Left hindlimb (tissue), 1 donor: ENCODE results near the gene ADARB2.

ENCODE experiments used
- DNase-seq: peaks from one replicate; pipeline ENCODE4 v3.0.0-alpha.2; 2018

The ADARB2 gene

DNA sequence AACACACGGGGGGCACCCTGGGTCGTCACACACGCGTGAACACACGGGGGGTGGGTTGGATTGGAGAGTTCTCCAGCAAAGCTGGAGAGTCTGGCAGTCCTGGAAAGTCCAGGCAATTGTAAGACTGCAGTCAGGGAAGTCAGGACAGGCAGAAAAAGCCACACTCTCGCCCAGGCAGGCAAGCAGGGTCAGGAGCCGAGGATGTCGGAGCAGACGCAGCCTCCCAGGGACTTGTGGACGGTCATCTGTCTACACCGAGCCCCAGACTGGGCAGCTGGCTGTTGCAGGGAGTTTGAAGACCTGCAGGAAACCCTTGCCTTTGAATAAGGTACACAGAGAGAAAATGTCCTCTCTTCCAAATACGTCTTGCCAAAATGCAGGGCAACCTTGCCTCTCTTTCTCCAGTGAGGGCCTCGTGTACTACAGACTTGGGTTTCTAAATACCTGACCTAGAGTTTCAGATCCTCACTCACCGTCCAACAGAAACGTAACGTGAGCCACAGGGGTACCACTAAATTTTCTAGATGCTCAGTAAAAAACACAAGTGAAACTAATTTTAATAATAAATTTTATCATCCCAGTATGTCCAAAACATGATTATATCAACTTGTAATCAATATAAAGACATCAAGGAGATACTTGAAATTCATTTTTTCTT, 176.7 kb downstream of the ADARB2 start:
- no peak for DNase-seq

DNA sequence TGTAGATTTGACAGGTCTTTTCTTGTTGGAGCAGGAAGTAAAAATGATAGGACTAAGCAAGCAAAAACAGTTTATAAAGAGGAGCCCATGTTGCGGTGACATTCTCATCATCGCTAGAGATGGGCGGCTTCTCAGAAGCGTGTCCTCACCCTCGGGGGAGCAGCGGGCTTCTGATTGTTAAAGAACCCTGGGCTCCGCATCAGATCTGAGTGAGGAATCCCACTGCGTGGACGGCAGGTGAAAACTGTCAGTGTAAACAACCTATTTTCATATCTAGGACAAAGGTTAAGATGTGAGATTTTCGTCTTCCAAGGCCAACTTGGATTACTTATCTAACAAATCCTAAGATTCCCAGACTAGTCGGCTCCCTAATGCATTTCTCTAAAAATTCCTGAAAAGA, 177.6 kb downstream of the ADARB2 start:
- DNase-seq, result no peak

DNA sequence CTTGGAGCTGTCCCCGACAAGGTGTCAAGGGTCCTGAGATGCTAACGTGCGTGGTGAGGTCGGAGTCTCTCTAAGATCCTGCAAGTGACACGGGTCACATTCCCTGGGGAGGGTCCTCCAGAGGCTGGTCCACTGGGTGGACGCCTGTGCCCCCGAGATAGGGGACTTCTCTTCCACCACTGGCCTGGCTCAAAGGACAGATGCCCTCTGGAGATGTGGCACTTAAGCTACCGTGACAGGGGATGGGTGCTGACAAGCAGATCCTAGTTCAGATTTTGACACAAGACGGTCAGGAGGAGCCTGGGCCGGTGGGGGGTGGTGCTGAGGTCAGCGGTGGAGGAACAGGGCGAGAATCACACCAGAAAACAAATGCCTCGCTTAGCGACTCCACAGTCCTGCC, 178.0 kb downstream of the ADARB2 start:
- no peak for DNase-seq

DNA sequence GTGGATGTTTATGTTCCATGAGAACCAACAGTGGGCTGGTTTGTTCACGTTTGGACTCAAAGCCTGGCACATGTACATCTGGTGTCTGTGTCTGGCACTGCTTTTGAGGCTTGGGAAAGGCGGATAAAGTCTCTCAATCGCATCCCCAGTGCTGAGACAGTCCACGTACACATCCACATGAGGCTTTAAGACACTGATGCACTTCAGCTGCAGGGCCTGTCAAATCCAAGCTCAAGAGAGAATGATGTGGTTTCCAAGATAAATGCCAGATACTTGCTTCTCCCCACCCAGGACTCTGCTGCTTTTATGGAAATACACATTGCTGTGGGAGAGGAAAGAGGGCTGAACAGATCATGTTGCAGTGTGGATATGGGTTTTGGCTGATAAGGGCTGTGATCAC, 178.4 kb downstream of the ADARB2 start:
- no peak for DNase-seq

DNA sequence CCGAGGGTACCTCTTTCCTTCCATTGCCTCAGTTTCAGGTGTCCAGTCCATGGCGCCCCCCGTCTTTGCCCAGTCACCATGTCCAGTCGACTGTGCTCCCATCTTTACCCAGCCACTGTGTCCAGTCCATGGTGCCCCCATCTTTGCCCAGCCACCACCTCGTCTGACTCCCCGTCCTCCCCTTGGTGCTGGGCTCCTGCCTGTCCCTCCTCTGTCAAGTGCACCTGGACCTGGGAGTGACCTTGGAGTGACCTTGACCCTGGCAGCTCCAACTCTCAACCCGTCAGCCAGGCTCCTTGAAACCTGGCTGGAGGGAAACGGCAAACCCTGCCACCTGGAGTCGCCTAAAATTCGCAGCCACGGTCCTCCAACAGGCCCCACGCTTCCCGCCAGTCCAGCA, 180.2 kb downstream of the ADARB2 start:
- no peak for DNase-seq

DNA sequence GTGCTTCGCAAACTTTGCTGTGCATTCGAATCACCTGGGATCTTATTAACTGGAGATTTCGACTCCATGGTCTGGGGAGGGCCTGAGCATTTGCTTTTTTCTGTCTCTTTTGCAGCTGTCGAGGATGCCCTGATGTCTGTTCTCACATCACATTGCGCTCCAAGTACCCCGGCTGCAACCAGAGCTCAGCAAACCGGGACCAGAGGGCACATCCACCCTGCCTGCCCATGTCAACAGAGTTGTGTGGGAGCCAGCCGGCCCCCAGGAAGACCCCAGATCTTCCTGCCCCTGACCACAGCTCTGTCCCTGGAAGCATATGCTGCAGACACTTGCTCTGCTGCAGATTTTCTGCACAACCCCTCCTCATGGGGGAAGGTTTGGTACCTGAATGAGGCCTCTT, 180.8 kb downstream of the ADARB2 start:
- no peak for DNase-seq

DNA sequence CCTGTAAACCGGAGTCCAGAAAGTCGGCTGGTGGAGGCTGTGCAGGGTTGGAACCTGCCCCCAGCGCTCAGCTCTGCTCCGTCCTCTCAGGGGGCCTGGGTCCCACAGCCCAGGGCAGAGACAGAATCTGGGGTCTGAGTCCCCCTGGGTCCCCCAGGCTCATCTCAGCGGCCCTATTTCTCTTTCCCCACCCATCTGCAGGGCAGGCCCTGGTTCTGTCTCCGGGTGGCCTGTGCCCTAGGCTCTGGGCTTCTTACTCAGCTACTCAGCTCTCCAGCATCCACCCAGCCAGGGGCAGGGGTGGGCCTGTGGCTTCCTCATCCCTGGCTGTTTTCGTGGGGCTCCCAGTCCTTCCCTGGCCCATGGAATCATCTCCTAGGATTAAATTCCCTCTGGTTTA, 183.4 kb downstream of the ADARB2 start:
- no peak for DNase-seq

DNA sequence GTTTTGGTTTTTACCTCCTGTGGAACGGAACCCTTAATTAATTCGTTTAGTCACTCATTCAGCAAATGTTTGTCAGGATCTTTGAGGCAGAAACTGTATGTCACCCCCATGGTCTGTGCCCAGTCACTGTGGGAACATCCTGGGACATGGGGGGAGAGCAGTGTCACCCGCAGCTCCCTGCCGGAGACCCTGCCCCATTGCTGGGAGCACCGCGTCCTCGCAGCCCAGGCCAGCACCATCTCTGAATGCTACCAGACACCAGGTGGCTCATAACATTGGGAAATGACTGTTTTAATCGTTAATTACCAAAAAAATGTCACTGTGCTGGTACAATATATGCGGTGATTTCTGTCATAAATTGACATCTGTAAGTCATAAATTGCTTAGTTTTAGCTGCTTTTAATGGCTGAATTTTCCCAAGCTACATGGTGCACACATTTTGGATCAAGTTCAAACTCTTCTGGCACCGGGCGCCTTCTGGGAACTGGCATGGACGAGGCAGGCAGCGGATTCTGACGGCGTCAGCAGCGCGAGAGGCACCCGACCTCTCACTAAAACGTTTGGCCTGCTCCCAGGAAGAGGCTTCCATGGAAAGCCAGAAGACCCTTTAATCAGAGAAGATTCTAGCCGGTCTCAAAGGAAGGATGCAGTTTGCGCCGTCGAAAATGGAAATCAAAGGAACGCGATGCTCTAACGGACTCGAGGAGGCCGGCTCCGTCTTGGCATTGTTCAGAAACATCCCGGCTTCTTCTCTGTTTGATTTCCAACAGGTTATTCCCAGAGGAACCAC, 184.2 kb downstream of the ADARB2 start:
- no peak for DNase-seq

DNA sequence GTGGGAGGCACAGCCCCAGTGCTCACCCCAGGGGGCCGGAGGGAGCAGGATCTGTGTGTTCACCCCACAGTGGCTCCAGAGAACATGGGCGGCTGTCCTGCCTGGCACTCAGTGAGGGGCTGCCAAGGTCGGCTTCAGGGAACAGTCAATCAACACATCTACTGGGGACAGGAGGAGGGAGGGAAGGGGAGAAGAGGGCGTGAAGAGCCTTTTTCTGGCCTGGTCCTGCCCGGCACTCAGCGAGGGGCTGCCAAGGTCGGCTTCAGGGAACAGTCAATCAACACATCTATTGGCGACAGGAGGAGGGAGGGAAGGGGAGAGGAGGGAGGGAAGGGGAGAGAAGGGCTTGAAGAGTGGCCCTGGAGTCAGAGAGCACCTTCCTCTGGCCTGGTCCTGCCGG, 184.9 kb downstream of the ADARB2 start:
- DNase-seq, result no peak

DNA sequence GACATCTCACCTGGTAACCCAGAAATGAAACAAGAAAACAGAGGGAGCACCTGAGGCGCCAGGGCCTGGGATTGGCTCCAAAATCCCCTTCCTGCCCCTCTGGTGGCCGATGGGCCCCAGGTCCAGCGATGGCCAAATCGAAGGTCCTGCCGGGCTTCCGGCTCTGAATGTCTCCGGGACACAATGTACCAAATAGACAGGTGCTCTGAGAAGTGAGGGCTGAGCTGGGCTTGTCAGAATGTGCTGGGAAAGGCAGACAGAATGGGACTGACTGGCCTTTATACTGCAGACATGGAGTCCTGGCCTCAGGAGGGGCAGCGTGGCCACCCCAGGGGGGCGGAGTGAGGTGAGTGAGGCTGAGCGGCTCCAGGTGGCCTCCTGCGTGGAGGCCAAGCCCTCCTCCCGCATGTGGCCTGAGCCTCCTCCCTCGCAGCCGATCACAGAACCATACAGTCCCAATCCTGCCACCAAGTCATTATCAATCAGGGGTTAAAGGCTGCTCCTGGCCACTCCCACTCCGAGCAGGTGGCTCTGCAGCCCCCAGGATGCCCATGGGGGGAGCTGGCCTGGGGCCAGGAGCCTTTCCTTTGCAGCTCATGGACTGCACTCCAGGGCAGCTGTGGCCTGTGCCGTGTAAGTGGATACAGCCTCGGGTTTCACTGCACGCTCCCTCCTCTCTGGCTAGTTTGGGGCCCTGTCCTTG, 185.5 kb downstream of the ADARB2 start:
- DNase-seq, result no peak

DNA sequence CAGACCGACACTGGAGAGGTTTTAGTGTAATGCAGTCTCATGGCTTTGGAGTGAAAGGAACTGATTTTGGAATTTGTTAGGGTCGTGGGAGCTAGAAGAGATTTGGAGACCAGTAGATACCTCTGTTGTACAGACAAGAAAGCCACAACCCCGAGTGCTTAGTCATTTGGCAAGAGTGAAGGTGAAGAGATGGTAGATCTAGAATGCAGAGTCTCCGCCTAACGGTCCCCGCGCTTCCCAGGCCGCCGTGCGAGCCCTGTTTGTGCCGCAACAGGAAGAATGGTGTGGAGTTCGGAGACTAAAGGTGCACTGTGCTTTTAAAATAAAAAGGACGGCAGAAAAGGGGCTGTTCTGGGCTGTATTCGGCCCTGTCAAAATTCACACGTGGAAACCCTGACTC, 186.7 kb downstream of the ADARB2 start:
- no peak for DNase-seq

DNA sequence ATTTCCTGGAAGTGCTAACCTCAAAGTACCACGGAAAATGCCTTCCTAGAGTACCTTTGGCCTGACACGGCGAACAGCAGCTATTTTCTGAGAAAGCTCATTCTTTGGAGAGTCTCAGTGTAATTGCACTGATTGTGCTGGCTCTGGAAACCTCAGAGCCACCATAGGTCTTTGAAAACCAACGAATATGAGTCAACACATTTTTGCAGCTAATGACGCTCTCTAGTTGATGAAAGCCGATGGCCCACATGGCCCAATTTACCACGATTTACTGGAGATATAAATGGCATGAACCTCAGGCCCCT, 187.1 kb downstream of the ADARB2 start:
- no peak for DNase-seq

DNA sequence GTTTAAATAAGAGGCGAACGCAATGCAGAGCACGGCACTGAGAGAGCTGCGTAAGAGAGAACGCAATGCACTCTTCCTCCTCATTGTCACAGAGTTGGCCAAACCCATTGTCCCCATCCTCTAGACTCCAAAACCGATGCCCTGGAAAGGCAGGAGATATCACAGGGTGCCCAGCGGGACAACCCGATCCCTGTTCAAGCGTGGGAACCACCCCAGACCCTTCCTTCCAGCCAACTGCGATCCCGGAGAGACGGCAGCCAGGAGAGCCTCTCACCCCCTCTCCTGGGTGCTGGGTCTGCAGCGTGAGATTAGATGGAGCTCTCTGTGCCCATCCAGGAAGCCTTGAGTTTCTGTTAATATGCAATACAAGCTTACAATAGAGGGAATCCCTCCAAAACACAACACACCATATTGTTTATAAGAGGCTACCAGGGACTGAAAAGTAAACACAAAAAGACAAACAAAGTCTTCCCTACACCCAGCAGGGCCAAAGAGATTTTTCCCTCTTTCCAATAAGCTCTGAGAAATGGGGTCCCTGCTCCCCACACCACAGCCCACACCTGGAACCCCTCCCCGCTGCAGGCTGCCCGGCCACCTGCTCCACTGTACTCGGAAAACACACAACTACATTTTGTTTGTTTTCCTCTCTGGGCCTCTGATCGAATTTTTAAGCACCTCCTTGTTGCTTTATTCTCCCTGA, 187.6 kb downstream of the ADARB2 start:
- DNase-seq, result no peak

DNA sequence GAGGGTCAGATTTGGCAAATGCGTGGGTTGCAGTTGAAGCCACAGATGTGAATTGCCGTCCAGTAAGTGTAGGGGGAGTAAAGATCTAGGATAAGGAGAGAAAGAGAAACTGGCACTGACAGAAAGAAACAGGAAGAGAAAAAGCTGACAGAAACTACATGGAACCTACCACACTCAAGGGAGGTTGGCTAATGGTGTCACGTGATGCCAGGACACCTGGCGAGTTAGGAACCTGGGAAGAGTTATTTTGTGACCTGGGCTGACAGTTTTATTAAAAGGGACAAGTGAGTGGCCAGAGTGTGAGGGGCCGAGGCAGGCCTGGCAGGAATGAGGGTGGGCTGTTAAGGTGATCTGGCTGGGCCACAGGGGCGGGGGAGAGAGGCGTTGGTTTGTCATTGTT, 188.7 kb downstream of the ADARB2 start:
- no peak for DNase-seq

DNA sequence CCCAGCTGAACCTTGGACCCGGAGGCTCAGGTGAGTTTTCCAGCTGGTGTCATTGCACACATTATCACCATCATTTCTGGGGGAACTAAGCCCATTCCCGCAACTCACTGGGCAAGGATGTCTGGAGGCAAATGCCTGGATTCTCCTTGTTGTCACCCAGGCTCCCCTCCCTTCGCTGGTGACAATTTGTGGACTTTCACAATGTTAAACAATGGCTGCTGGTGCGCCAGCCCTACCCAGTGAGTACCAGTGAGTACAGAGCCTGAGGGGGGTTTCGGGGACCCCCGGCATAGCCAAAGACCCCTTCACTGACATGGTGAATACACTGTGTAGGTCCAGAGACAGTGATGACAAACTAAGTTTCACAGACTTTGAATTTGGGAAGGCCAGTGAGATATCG, 189.2 kb downstream of the ADARB2 start:
- DNase-seq, result no peak

DNA sequence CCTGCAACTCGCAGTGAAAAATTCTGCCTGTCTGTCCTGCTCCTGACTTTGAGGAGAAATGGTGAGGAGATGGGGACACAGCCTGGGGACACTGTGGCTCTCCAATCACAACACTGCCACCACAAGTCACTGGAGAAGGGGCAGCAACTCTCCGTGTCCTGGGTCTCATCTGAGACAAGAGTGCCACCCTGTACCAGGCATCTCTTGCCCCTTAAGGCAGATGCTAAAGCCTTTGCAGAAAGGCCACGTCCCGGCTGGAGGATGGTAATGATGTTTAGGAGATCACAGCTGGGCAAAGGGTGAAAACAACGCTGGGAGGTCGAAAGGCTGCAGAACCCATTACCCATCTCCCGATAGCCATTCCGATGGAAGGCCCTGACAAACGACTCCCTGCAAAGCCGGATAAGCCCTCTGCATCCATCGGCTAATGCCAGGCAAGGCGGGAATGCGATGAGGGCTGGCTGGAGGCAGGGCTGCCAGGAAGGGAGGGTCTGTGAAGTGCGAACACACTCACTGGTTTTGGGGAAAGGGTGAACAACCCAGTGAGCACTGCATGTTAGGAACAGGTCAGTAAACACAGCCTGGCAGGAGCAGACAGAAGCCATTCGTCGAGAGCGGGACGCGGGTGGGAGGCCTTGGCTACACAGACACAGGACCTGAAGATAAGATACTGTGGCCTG, 190.8 kb downstream of the ADARB2 start:
- no peak for DNase-seq

DNA sequence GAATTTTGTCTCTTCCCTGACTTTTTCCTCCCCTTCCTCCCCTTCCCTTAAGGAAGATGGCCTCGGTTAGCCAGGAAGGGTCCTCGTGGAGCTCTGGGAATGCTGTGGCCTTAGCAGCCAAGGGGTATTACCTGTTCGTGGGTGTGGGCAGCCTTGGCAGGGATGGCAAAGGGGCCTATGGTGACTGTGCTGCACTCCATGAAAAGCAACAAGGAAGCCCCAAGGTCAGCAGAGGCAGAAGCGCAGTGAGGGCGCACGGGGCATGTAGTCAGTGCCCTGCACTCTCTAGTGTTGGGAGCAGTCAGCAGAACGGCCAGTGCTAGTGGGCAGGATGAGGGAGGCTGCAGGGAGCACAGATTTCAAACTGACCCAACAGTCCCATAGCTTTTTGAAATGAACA, 191.8 kb downstream of the ADARB2 start:
- no peak for DNase-seq

DNA sequence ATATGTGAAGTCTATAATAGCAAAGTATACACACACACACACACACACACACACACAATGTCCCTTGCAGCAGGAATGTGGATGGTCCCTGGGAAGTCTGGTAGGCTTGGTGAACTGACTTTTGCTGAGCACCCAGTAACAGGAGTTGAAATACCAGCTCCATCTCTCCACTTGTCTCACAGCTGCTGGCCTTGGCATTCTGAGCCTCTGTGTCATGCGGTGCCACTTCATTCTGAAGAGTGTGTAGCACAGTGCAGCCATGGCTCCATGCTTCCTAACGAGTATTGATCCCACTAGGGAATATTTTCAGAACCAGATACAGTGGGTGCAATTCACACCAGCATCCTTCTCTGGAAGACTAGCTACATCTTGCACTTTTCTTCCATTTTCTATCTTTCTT, 192.4 kb downstream of the ADARB2 start:
- no peak for DNase-seq

DNA sequence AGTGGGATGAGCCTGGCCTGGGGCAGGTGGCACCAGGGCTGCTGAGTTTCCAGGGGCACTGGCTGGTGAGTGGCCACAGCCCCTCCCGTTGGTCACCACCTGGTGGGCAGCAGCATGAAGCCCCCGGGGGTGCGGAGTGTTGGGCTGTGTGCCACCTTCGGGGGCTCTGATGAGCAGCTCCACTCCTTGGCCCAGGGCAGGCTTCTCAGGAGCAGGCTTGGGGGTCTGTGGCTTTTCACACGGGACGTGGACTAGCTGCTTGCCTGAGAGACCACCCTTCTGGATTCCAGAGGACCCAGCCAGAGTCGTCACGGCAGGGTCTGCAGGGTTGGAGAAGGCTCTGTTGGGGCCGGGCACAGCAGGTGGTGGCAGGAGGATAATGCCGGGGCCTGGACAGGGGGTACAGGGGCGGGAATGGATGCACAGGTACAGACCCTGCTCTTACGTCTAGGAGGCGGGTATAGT, 193.1 kb downstream of the ADARB2 start:
- DNase-seq, result no peak

DNA sequence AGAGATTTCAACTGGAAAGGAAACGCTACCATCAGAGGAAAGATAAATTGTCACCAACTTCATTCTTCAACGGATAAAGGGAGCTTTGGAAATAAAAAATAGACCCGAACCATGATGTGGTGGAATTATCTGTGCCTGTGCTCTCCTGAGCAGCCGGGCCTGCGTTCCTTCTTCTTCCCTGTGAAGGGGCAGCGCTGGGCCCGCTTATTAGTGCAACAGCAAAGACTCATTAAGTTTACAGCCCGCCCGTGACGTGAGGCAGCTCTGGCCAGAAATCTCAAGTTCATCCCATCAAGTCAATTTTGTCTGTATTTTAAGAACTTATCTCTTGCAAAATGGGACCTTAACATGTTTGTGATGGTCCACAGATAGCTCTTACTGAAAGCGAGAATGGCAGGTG, 193.7 kb downstream of the ADARB2 start:
- DNase-seq, result no peak

DNA sequence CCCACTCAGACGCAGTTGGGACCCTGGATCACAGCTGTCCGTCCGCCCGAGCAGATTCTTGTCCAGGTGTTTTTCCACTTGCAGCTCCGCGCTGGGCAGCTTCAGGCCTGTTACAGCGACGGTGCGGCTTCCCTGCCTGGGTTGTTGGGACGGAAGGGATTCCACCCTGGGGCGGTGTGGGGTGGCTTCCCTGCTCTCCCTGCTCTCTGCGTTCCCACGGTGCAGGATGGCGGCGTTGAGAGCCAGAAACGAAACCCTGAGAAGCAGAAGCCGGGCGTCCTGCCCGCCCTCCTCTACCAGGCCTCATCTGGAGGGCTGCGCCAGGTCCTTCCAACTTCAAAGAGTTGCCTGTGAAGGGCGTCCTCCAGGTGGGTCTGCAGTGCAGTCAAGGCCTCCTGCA, 194.4 kb downstream of the ADARB2 start:
- DNase-seq, result no peak

DNA sequence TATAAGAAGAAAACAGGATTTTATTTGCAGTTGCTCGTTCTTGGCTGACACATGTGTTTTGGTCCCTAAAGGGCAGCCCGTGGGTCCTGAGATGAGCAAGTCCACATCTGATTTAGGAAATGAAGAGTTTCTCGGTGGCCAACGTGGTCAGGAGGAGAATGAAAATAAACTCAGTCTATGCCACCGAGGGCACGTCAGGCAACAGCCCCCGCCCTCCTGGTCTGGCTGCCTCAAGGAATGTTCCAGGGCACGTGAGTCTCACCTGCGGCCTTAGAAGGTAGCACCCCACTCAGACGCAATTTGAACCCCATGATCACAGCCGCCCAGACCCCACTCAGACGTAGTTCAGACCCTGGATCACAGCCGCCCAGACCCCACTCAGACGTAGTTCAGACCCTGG, 197.2 kb downstream of the ADARB2 start:
- no peak for DNase-seq

DNA sequence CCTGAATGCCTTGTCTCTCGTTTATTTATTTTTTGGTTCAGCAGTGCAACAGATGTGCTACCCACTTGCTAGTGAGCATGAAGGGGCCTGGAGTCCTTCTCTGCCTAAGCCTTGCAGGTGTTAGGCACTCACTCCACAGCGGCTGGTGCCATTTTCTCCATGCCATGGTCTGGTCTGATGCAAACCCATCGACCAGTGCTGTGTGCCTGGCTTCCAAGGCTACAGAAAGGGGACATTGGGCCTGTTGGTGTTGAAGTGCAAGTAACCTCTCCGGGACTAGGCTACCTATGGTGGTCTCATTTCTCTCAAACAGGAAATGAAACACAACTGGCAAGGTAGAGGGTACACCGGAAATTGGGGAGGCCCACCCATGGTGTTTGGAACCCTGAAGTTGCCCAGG, 198.1 kb downstream of the ADARB2 start:
- DNase-seq, result no peak
